HepG2 (cell line): Measurements from ENCODE around the gene SNAI3. TPM values are rescaled to one million over a fixed set of nuclear protein-coding genes. Genes with fewer than 3 reads are reported as not detected.
A peak's percentile ranks its signal among the peaks of the same experiment; 100 is the strongest.

Experiments
- ATAC-seq: fragments of 200-7000 bp; cut with Tn5 transposase; 3 replicates; pipeline ENCODE4 v1.9.1; 2020; ENCODE audit warnings: mild to moderate bottlenecking, moderate library complexity
- BruUV-seq: library from RNA; stranded (reverse); fragments of 400-500 nt; replicated peaks from 2 replicates; lab custom pipeline; 2021; lab: Mats Ljungman, UMichigan
- CTCF ChIA-PET: fragments of 300-600 bp; formaldehyde crosslinking; extraction: SDS; loops from one replicate; lab custom pipeline; 2021; ENCODE audit warnings: low total read pairs, inconsistent platforms, low intra/inter-chr PET ratio; lab: Yijun Ruan, JAX
- POLR2A ChIA-PET: fragments of 350-600 bp; sonication (Branson Sonifier 250); formaldehyde crosslinking; loops from one replicate; lab custom pipeline; 2020; ENCODE audit warnings: antibody characterized with exemption, inconsistent platforms; lab: Yijun Ruan, JAX
- DNase-seq: peaks from one replicate; pipeline ENCODE4 v3.0.0-alpha.2; 2015; ENCODE audit warnings: low spot score
- FAIRE-seq: peaks from 3 replicates; lab custom pipeline; 2011; peaks lifted over from hg19 to GRCh38; lab: Jason Lieb, UNC
- H2AFZ ChIP-seq: one replicate; pipeline ENCODE4 v1.6.1; 2011; ENCODE audit warnings: low read length, inconsistent platforms
- H3K27ac ChIP-seq: fragments of 300-600 bp; 3 replicates; pipeline ENCODE4 v1.8.0; 2011; ENCODE audit warnings: mixed run types, mild to moderate bottlenecking, mixed read lengths, low read length, inconsistent platforms; ENCODE audit not compliant: insufficient read depth; ENCODE audit errors: extremely low read length
- H3K27me3 ChIP-seq, 2 experiments: fragments of 200-600 bp in 1 of 2; 2 replicates in 1 of 2; 3 replicates in 1 of 2; pipeline versions ENCODE4 v1.6.0 to v1.8.0; 2011; ENCODE audit warnings: low read length in 2 of 2, mild to moderate bottlenecking in 2 of 2, moderate library complexity in 2 of 2, inconsistent platforms in 1 of 2; ENCODE audit not compliant: insufficient read depth in 2 of 2, control insufficient read depth in 1 of 2
- H3K36me3 ChIP-seq, 2 experiments: fragments of 200-600 bp in 1 of 2; replicated peaks in 1 of 2; 2 replicates in 1 of 2; 3 replicates in 1 of 2; pipeline versions ENCODE4 v1.5.1 to v1.8.0; 2011; ENCODE audit warnings: low read length in 2 of 2, inconsistent platforms in 1 of 2; ENCODE audit not compliant: insufficient read depth in 2 of 2, control insufficient read depth in 1 of 2
- H3K4me1 ChIP-seq: 2 replicates; pipeline ENCODE4 v1.5.1; 2012; ENCODE audit warnings: low read length, inconsistent platforms; ENCODE audit not compliant: insufficient read depth
- H3K4me2 ChIP-seq: 2 replicates; pipeline ENCODE4 v1.6.0; 2011; ENCODE audit warnings: low read depth, low read length, inconsistent platforms
- H3K4me3 ChIP-seq, 3 experiments: fragments of 200-600 bp in 1 of 3; sonication (generic), shearing (Covaris generic) in 1 of 3; replicated peaks in 1 of 3; 2 replicates each; pipeline ENCODE4 v1.5.1; 2011 to 2016; ENCODE audit warnings: low read length in 3 of 3, inconsistent platforms in 2 of 3, low read depth in 2 of 3, mild to moderate bottlenecking in 2 of 3, control low read depth in 1 of 3, mixed read lengths in 1 of 3; ENCODE audit not compliant: insufficient read depth in 1 of 3
- H3K79me2 ChIP-seq: one replicate; pipeline ENCODE4 v1.6.1; 2011; ENCODE audit warnings: low read length, inconsistent platforms; ENCODE audit not compliant: insufficient read depth
- H3K9ac ChIP-seq: 2 replicates; pipeline ENCODE4 v1.6.0; 2011; ENCODE audit warnings: mild to moderate bottlenecking, low read depth, low read length, inconsistent platforms; ENCODE audit not compliant: insufficient read depth
- H3K9me3 ChIP-seq: 2 replicates; pipeline ENCODE4 v1.5.1; 2012; ENCODE audit warnings: mild to moderate bottlenecking, low read length
- H4K20me1 ChIP-seq: 2 replicates; pipeline ENCODE4 v1.6.0; 2011; ENCODE audit warnings: inconsistent platforms, mild to moderate bottlenecking, low read length, moderate library complexity; ENCODE audit not compliant: insufficient read depth
- AGO2 ChIP-seq: fragments of 200-400 bp; formaldehyde crosslinking; optimal IDR thresholded peaks from 2 replicates; pipeline ENCODE3; 2017; ENCODE audit warnings: mild to moderate bottlenecking, low read depth, low read length, moderate library complexity
- ARID4A ChIP-seq: sonication (generic); formaldehyde crosslinking; IDR thresholded peaks from 2 replicates; pipeline ENCODE4 v1.5.0; 2020; ENCODE audit warnings: mild to moderate bottlenecking, missing genetic modification reagents, borderline replicate concordance
- HNRNPLL ChIP-seq: fragments of 200-400 bp; formaldehyde crosslinking; IDR thresholded peaks from 2 replicates; pipeline ENCODE4 v1.6.1; 2017; ENCODE audit warnings: mild to moderate bottlenecking, low read depth, low read length; ENCODE audit not compliant: poor library complexity, severe bottlenecking
- KDM3A ChIP-seq: IDR thresholded peaks from 2 replicates; pipeline ENCODE4 v1.6.1; 2018; ENCODE audit warnings: low read depth, missing compliant biosample characterization
- KDM5B ChIP-seq: sonication (generic); formaldehyde crosslinking; IDR thresholded peaks from 2 replicates; pipeline ENCODE4 v1.4.0; 2020; ENCODE audit warnings: missing genetic modification reagents, mild to moderate bottlenecking, borderline replicate concordance
- MEF2D ChIP-seq: sonication (generic); formaldehyde crosslinking; IDR thresholded peaks from 2 replicates; pipeline ENCODE4 v1.5.1; 2020; ENCODE audit warnings: mild to moderate bottlenecking, missing genetic modification reagents
- PAX8 ChIP-seq: sonication (generic); formaldehyde crosslinking; IDR thresholded peaks from 2 replicates; pipeline ENCODE4 v1.8.0; 2022; ENCODE audit warnings: mild to moderate bottlenecking, missing genetic modification reagents, borderline replicate concordance
- POLR2G ChIP-seq: fragments of 200-400 bp; formaldehyde crosslinking; IDR thresholded peaks from 2 replicates; pipeline ENCODE4 v1.6.1; 2018; ENCODE audit warnings: mild to moderate bottlenecking, low read depth, low read length, moderate library complexity
- RBM22 ChIP-seq: fragments of 200-400 bp; formaldehyde crosslinking; optimal IDR thresholded peaks from 2 replicates; pipeline ENCODE3; 2017; ENCODE audit warnings: mild to moderate bottlenecking, low read length, moderate library complexity
- RCOR2 ChIP-seq: IDR thresholded peaks from 2 replicates; pipeline ENCODE4 v1.6.1; 2016; ENCODE audit warnings: missing biosample characterization, missing genetic modification reagents
- RORA ChIP-seq: sonication (generic); formaldehyde crosslinking; IDR thresholded peaks from 2 replicates; pipeline ENCODE4 v1.5.0; 2020; ENCODE audit warnings: mild to moderate bottlenecking, missing genetic modification reagents, moderate library complexity
- SATB2 ChIP-seq: sonication (generic); formaldehyde crosslinking; IDR thresholded peaks from 2 replicates; pipeline ENCODE4 v1.5.0; 2020; ENCODE audit warnings: missing genetic modification reagents
- SMAD1 ChIP-seq: sonication (generic); formaldehyde crosslinking; IDR thresholded peaks from 2 replicates; pipeline ENCODE4 v1.4.0; 2020; ENCODE audit warnings: missing genetic modification reagents, low read depth, mild to moderate bottlenecking, borderline replicate concordance
- TARDBP ChIP-seq: sonication (generic); formaldehyde crosslinking; IDR thresholded peaks from 2 replicates; pipeline ENCODE4 v1.8.0; 2022; ENCODE audit warnings: mild to moderate bottlenecking, missing genetic modification reagents
- TEAD2 ChIP-seq: sonication (generic); formaldehyde crosslinking; IDR thresholded peaks from 2 replicates; pipeline ENCODE4 v1.9.0; 2021; ENCODE audit warnings: missing genetic modification reagents
- ZSCAN5A ChIP-seq: sonication (generic); formaldehyde crosslinking; IDR thresholded peaks from 2 replicates; pipeline ENCODE4 v1.8.0; 2022; ENCODE audit warnings: mild to moderate bottlenecking, missing genetic modification reagents, borderline replicate concordance
- WGBS: methylation state at CpG from one replicate; pipeline ENCODE4 v1.1.6; 2017; ENCODE audit warnings: low lambda C conversion rate; 5-methylcytosine and 5-hydroxymethylcytosine counted together
- in situ Hi-C: cut with HindIII; loops from 2 replicates; pipeline ENCODE4 v1.10.0; 2017; ENCODE audit warnings: low pct_unique_long_range_greater_than_20kb; ENCODE audit not compliant: extremely low pct_ligation_motif_present
- intact Hi-C: fragments of 100-400 bp; cut with micrococcal nuclease; formaldehyde crosslinking; loops from one replicate; pipeline ENCODE4 v1.10.0; 2022; ENCODE audit not compliant: unreplicated experiment
- polyA plus RNA-seq, 8 experiments: library from polyadenylated mRNA; depleted of rRNA in 3 of 8; stranded (reverse) in 7 of 8; unstranded in 1 of 8; fragments of >200 nt; fragmentation: Illumina TruSeq in 4 of 8; extraction: Trizol in 4 of 8; gene quantifications; 2 replicates each; pipeline versions ENCODE4 v1.2.1 to v1.2.3, GENCODE V29; 2011 to 2016; ENCODE audit warnings: low read depth in 4 of 8, missing spikeins in 1 of 8, mixed read lengths in 1 of 8; ENCODE audit not compliant: insufficient read depth in 1 of 8
- total RNA-seq, 5 experiments: library from RNA; depleted of rRNA; stranded (reverse); fragments of >200 nt; fragmentation: Illumina TruSeq; extraction: Trizol; gene quantifications; 2 replicates each; pipeline ENCODE4 v1.2.3, GENCODE V29; 2016; ENCODE audit warnings: low read depth in 1 of 5

Gene SNAI3
- total and polyA plus RNA-seq, 2 of the 13 experiments (the other 11 are each of a cell fraction or from before 2014, with no cell fraction given), result 0.09 to 0.18 TPM

- TF ChIP-seq ARID4A (CRISPR knock-in tag) (no peak), PAX8 (no peak), RORA (no peak), RBM22 (peak; percentile 75)
Observed at GRCh38 chr16:88714420-88715302, 28.4 kb upstream of the SNAI3 start (continued).

- intact Hi-C loops (no loop called here), in situ Hi-C loops (no loop called here)
- H3K9me3 ChIP-seq, result no peaks in the 10 kb centered on the region
- peaks cover 4% of the 10 kb centered on the region for H3K79me2 ChIP-seq
- WGBS, result 95% methylated on average over 22 of the region's 30 CpGs
- FAIRE-seq (no peak), ATAC-seq (peak; percentile 9), DNase-seq (no peak)
- no peak overlapping the region for H3K9ac ChIP-seq
- H3K27ac ChIP-seq, result no peak overlapping the region
- peaks cover 29 to 50% of the 10 kb centered on the region in 2 experiments; a peak in 4 of 5 replicates for H3K36me3 ChIP-seq
- POLR2A ChIA-PET, result interaction anchor here (1.0 kb wide), 1 partner anchor 27 kb away, joined by 3 read pairs; no protein-coding TSS in a partner anchor
- CTCF ChIA-PET, result no interaction called here
- peaks cover 24% of the 10 kb centered on the region for H3K4me1 ChIP-seq
- H2AFZ ChIP-seq, result no peak overlapping the region
- H3K27me3 ChIP-seq, result no peaks in the 10 kb centered on the region
- H4K20me1 ChIP-seq, result no peaks in the 10 kb centered on the region
- no peak overlapping the region for H3K4me2 ChIP-seq
- no peak overlapping the region for H3K4me3 ChIP-seq
- BruUV-seq, result no TSS peak
- no peak for TF ChIP-seq ZSCAN5A (CRISPR knock-in tag)
- TF ChIP-seq RCOR2, result no peak
- TF ChIP-seq POLR2G, result peak; percentile 27; the same call in 1 of the 2 replicates
- no peak for TF ChIP-seq TEAD2 (CRISPR knock-in tag)
- no peak for TF ChIP-seq TARDBP
- no peak for TF ChIP-seq MEF2D
- no peak for TF ChIP-seq SATB2
- TF ChIP-seq SMAD1 (CRISPR knock-in tag), result no peak
- TF ChIP-seq HNRNPLL, result peak; percentile 46
- no peak for TF ChIP-seq KDM3A (CRISPR knock-in tag)
- TF ChIP-seq KDM5B (CRISPR knock-in tag), result no peak
- TF ChIP-seq AGO2, result peak; percentile 90
Observed at GRCh38 chr16:88713568-88714419, 27.5 kb upstream of the SNAI3 start.
